SK-N-SH (cell line): ENCODE measurements around the gene NAMPT. TPM values are rescaled to one million over a fixed set of nuclear protein-coding genes. Genes with fewer than 3 reads are reported as not detected.

Experiments used
- CTCF ChIA-PET: fragments of 300-600, 350-600 bp; formaldehyde crosslinking; extraction: SDS; loops from one replicate; lab custom pipeline; 2021; lab: Yijun Ruan, JAX
- POLR2A ChIA-PET: fragments of 350-600 bp; sonication (Branson Sonifier 250); formaldehyde crosslinking; extraction: SDS; loops from one replicate; lab custom pipeline; 2020; ENCODE audit warnings: antibody characterized with exemption, inconsistent platforms; lab: Yijun Ruan, JAX
- DNase-seq: peaks from one replicate; pipeline ENCODE4 v3.0.0; 2012
- H2AFZ ChIP-seq: fragments of 200-600 bp; sonication (generic); 2 replicates; pipeline ENCODE4 v1.8.1; 2016; ENCODE audit warnings: antibody characterized with exemption, mild to moderate bottlenecking, low read depth
- H3F3A ChIP-seq: fragments of 200-600 bp; sonication (generic); replicated peaks from 2 replicates; pipeline ENCODE3; 2016; ENCODE audit warnings: antibody characterized with exemption, mild to moderate bottlenecking; ENCODE audit not compliant: insufficient read depth
- H3K27ac ChIP-seq, 2 experiments: fragments of 200-500 bp in 1 of 2; fragments of 200-600 bp in 1 of 2; sonication (Bioruptor generic) in 1 of 2; sonication (generic), shearing (Covaris generic) in 1 of 2; 2 replicates each; pipeline versions ENCODE4 v1.5.1 to v1.6.1; 2014 to 2016; ENCODE audit warnings: low read depth in 2 of 2, inconsistent platforms in 1 of 2, low read length in 1 of 2, mild to moderate bottlenecking in 1 of 2, mixed read lengths in 1 of 2
- H3K27me3 ChIP-seq: fragments of 200-600 bp; sonication (generic), shearing (Covaris generic); 2 replicates; pipeline ENCODE4 v1.6.1; 2016; ENCODE audit warnings: mixed run types; ENCODE audit not compliant: insufficient read depth
- H3K36me3 ChIP-seq, 2 experiments: fragments of 200-500 bp in 1 of 2; fragments of 200-600 bp in 1 of 2; sonication (Bioruptor generic) in 1 of 2; sonication (generic) in 1 of 2; replicated peaks in 1 of 2; 2 replicates each; pipeline versions ENCODE3 to v1.5.1; 2014 to 2016; ENCODE audit warnings: low read length in 1 of 2, mild to moderate bottlenecking in 1 of 2; ENCODE audit not compliant: insufficient read depth in 2 of 2, control insufficient read depth in 1 of 2
- H3K4me1 ChIP-seq, 2 experiments: fragments of 200-500 bp in 1 of 2; fragments of 200-600 bp in 1 of 2; sonication (Bioruptor generic) in 1 of 2; sonication (generic), shearing (Covaris generic) in 1 of 2; 2 replicates each; pipeline versions ENCODE4 v1.5.1 to v1.6.1; 2014 to 2016; ENCODE audit warnings: low read depth in 1 of 2, low read length in 1 of 2, mixed run types in 1 of 2; ENCODE audit not compliant: insufficient read depth in 2 of 2, control insufficient read depth in 1 of 2
- H3K4me2 ChIP-seq: fragments of 200-600 bp; sonication (generic), shearing (Covaris generic); 2 replicates; pipeline ENCODE4 v1.6.1; 2017; ENCODE audit warnings: mixed run types
- H3K4me3 ChIP-seq, 2 experiments: fragments of 200-500 bp in 1 of 2; fragments of 200-600 bp in 1 of 2; sonication (Bioruptor generic) in 1 of 2; sonication (generic), shearing (Covaris generic) in 1 of 2; 2 replicates each; pipeline versions ENCODE4 v1.5.1 to v1.8.1; 2014 to 2016; ENCODE audit warnings: low read depth in 2 of 2, inconsistent platforms in 1 of 2, low read length in 1 of 2, mild to moderate bottlenecking in 1 of 2, mixed read lengths in 1 of 2, moderate library complexity in 1 of 2
- H3K79me2 ChIP-seq: fragments of 200-600 bp; sonication (generic); 2 replicates; pipeline ENCODE4 v1.8.1; 2017; ENCODE audit warnings: mild to moderate bottlenecking; ENCODE audit not compliant: insufficient read depth
- H3K9ac ChIP-seq: fragments of 200-600 bp; sonication (generic); 2 replicates; pipeline ENCODE4 v1.6.1; 2017; ENCODE audit warnings: mixed run types
- H3K9me2 ChIP-seq: fragments of 200-600 bp; sonication (generic); 2 replicates; pipeline ENCODE4 v1.6.1; 2017; ENCODE audit warnings: mixed run types
- H3K9me3 ChIP-seq: fragments of 200-600 bp; sonication (generic); 2 replicates; pipeline ENCODE4 v1.6.1; 2017; ENCODE audit warnings: mixed run types, mild to moderate bottlenecking, moderate library complexity
- H4K20me1 ChIP-seq: fragments of 200-600 bp; sonication (generic); 2 replicates; pipeline ENCODE4 v1.6.1; 2017; ENCODE audit warnings: mild to moderate bottlenecking, mixed run types; ENCODE audit not compliant: insufficient read depth
- CTCF ChIP-seq: fragments of 200-600 bp; sonication (generic); IDR thresholded peaks from 2 replicates; pipeline ENCODE4 v1.6.1; 2017; ENCODE audit warnings: antibody characterized with exemption, mild to moderate bottlenecking, moderate library complexity
- EP300 ChIP-seq, 2 experiments: IDR thresholded peaks; 2 replicates each; pipeline versions ENCODE4 v1.4.0 to v1.6.1; 2012; ENCODE audit warnings: borderline replicate concordance in 1 of 2, low read depth in 1 of 2, low read length in 1 of 2
- FOSL2 ChIP-seq: IDR thresholded peaks from 2 replicates; pipeline ENCODE4 v1.4.0; 2012; ENCODE audit warnings: low read depth, mild to moderate bottlenecking, moderate library complexity, borderline replicate concordance
- FOXJ3 ChIP-seq: sonication (generic); formaldehyde crosslinking; IDR thresholded peaks from 2 replicates; pipeline ENCODE4 v1.5.1; 2020; ENCODE audit warnings: mild to moderate bottlenecking, missing genetic modification reagents
- FOXM1 ChIP-seq: IDR thresholded peaks from 2 replicates; pipeline ENCODE4 v1.4.0; 2012; ENCODE audit warnings: low read depth, mild to moderate bottlenecking
- MXI1 ChIP-seq: IDR thresholded peaks from 2 replicates; pipeline ENCODE4 v1.6.1; 2012; ENCODE audit warnings: mild to moderate bottlenecking, low read depth, low read length, improper control_type of control experiment
- POLR2AphosphoS5 ChIP-seq: IDR thresholded peaks from 2 replicates; pipeline ENCODE4 v1.6.1; 2012; ENCODE audit warnings: low read depth, low read length
- REST ChIP-seq: IDR thresholded peaks from 2 replicates; pipeline ENCODE4 v1.6.1; 2012; ENCODE audit warnings: mild to moderate bottlenecking, low read depth, low read length, moderate library complexity
- RFX5 ChIP-seq: IDR thresholded peaks from 2 replicates; pipeline ENCODE4 v1.6.1; 2012; ENCODE audit warnings: mild to moderate bottlenecking, improper control_type of control experiment, low read length
- TAF1 ChIP-seq: IDR thresholded peaks from 2 replicates; pipeline ENCODE4 v1.6.1; 2012; ENCODE audit warnings: low read depth, mild to moderate bottlenecking, low read length, moderate library complexity, borderline replicate concordance
- USF1 ChIP-seq: IDR thresholded peaks from 2 replicates; pipeline ENCODE4 v1.4.0; 2012; ENCODE audit warnings: low read depth, borderline replicate concordance
- YY1 ChIP-seq: IDR thresholded peaks from 2 replicates; pipeline ENCODE4 v1.4.0; 2012; ENCODE audit warnings: low read depth, mild to moderate bottlenecking
- WGBS: methylation state at CpG from one replicate; pipeline ENCODE4 v1.1.6; 2017; ENCODE audit warnings: low lambda C conversion rate; 5-methylcytosine and 5-hydroxymethylcytosine counted together
- polyA plus RNA-seq, 3 experiments: library from polyadenylated mRNA; depleted of rRNA; stranded (reverse); fragments of >200 nt; gene quantifications; 2 replicates each; pipeline ENCODE4 v1.2.3, GENCODE V29; 2012

The NAMPT gene
- polyA plus RNA-seq, 1 of the 3 experiments (the other 2 are of a cell fraction): 20.1 TPM

- Histone ChIP-seq H3K4me1 (peaks cover 0 to 4% of the 10 kb centered on the region in 2 experiments; a peak in 1 of 4 replicates), H3K9me2 (no peaks in the 10 kb centered on the region), H4K20me1 (no peaks in the 10 kb centered on the region), H2AFZ (no peak overlapping the region), H3K27ac (no peak overlapping the region), H3K27me3 (no peaks in the 10 kb centered on the region), H3K9me3 (no peaks in the 10 kb centered on the region), H3K79me2 (no peaks in the 10 kb centered on the region), H3K4me3 (no peak overlapping the region), H3F3A (peaks cover 12% of the 10 kb centered on the region), H3K9ac (no peak overlapping the region), H3K36me3 (no peaks in the 10 kb centered on the region), H3K4me2 (no peak overlapping the region)
- 63% methylated on average over 5 of the region's 5 CpGs for WGBS
- POLR2A ChIA-PET: no interaction called here
- CTCF ChIA-PET: interaction anchor here (1.0 kb wide), 1 partner anchor 419 kb away, joined by 3 read pairs; no protein-coding TSS in a partner anchor
- DNase-seq: no peak
- TF ChIP-seq FOXJ3 (CRISPR knock-in tag) (no peak), REST (no peak), FOXM1 (no peak), POLR2AphosphoS5 (no peak), TAF1 (no peak), RFX5 (no peak), YY1 (no peak), EP300 (IDR thresholded peaks at IDR 0.05; ENCODE audit: borderline replicate concordance in 1 of 2, low read depth in 1 of 2, low read length in 1 of 2) (no peak), CTCF (no peak), MXI1 (no peak), USF1 (no peak), FOSL2 (no peak)
Measured at GRCh38 chr7:106317971-106318370, 33.2 kb upstream of the NAMPT start.
